Measurements from ENCODE around the gene PKIG.
"Not testable (repeated sequence)": the region's sequence is repeated elsewhere in the genome, so short reads cannot be mapped to it uniquely, and the experiment has no call there.

PKIG gene

GRCh38 chr20:44581515-44581914 is 864 bp upstream of the PKIG start:
- Histone ChIP-seq H3K9me3 (ENCODE audit: control insufficient read depth, low read length) (no peaks in the 10 kb centered on the region), H3K27ac (ENCODE audit: insufficient read depth, low read length, poor library complexity, severe bottlenecking) (no peak overlapping the region), H3K4me3 (ENCODE audit: insufficient read depth, low read depth, low read length, poor library complexity, severe bottlenecking) (no peak overlapping the region), H3K4me1 (ENCODE audit: control insufficient read depth, insufficient read depth, low read length, poor library complexity, severe bottlenecking) (no peaks in the 10 kb centered on the region), H3K36me3 (ENCODE audit: control insufficient read depth, insufficient read depth, low read length) (no peaks in the 10 kb centered on the region), H3K27me3 (replicated peaks; ENCODE audit: control insufficient read depth, insufficient read depth, low read length, poor library complexity, severe bottlenecking) (no peaks in the 10 kb centered on the region)
- DNase-seq = no peak

- Histone ChIP-seq H3K9me3 (ENCODE audit: control insufficient read depth, low read length) (no peaks in the 10 kb centered on the region), H3K4me3 (ENCODE audit: insufficient read depth, low read depth, low read length, poor library complexity, severe bottlenecking) (no peak overlapping the region), H3K4me1 (ENCODE audit: control insufficient read depth, insufficient read depth, low read length, poor library complexity, severe bottlenecking) (no peaks in the 10 kb centered on the region), H3K27me3 (replicated peaks; ENCODE audit: control insufficient read depth, insufficient read depth, low read length, poor library complexity, severe bottlenecking) (no peaks in the 10 kb centered on the region), H3K36me3 (ENCODE audit: control insufficient read depth, insufficient read depth, low read length) (no peaks in the 10 kb centered on the region), H3K27ac (ENCODE audit: insufficient read depth, low read length, poor library complexity, severe bottlenecking) (no peak overlapping the region)
- DNase-seq = no peak
Observed at GRCh38 chr20:44583157-44583556, 778 bp downstream of the PKIG start.

GRCh38 chr20:44584162-44584561 is 1.8 kb downstream of the PKIG start:
- no peaks in the 10 kb centered on the region for H3K27me3 ChIP-seq (replicated peaks; ENCODE audit: control insufficient read depth, insufficient read depth, low read length, poor library complexity, severe bottlenecking)
- no peak for DNase-seq
- no peaks in the 10 kb centered on the region for H3K4me1 ChIP-seq (ENCODE audit: control insufficient read depth, insufficient read depth, low read length, poor library complexity, severe bottlenecking)
- no peak overlapping the region for H3K4me3 ChIP-seq (ENCODE audit: insufficient read depth, low read depth, low read length, poor library complexity, severe bottlenecking)
- H3K27ac ChIP-seq (ENCODE audit: insufficient read depth, low read length, poor library complexity, severe bottlenecking) = no peak overlapping the region
- H3K9me3 ChIP-seq (ENCODE audit: control insufficient read depth, low read length) = no peaks in the 10 kb centered on the region
- no peaks in the 10 kb centered on the region for H3K36me3 ChIP-seq (ENCODE audit: control insufficient read depth, insufficient read depth, low read length)

GRCh38 chr20:44585057-44585963 is 2.9 kb downstream of the PKIG start:
- no peak for DNase-seq
- H3K27ac ChIP-seq (ENCODE audit: insufficient read depth, low read length, poor library complexity, severe bottlenecking) = no peak overlapping the region
- H3K36me3 ChIP-seq (ENCODE audit: control insufficient read depth, insufficient read depth, low read length) = no peaks in the 10 kb centered on the region
- no peaks in the 10 kb centered on the region for H3K9me3 ChIP-seq (ENCODE audit: control insufficient read depth, low read length)
- H3K27me3 ChIP-seq (replicated peaks; ENCODE audit: control insufficient read depth, insufficient read depth, low read length, poor library complexity, severe bottlenecking) = no peaks in the 10 kb centered on the region
- no peak overlapping the region for H3K4me3 ChIP-seq (ENCODE audit: insufficient read depth, low read depth, low read length, poor library complexity, severe bottlenecking)
- H3K4me1 ChIP-seq (ENCODE audit: control insufficient read depth, insufficient read depth, low read length, poor library complexity, severe bottlenecking) = no peaks in the 10 kb centered on the region

GRCh38 chr20:44586289-44586911 is 4.0 kb downstream of the PKIG start:
- DNase-seq = no peak
- Histone ChIP-seq H3K27ac (ENCODE audit: insufficient read depth, low read length, poor library complexity, severe bottlenecking) (no peak overlapping the region), H3K4me3 (ENCODE audit: insufficient read depth, low read depth, low read length, poor library complexity, severe bottlenecking) (no peak overlapping the region), H3K27me3 (replicated peaks; ENCODE audit: control insufficient read depth, insufficient read depth, low read length, poor library complexity, severe bottlenecking) (no peaks in the 10 kb centered on the region), H3K9me3 (ENCODE audit: control insufficient read depth, low read length) (no peaks in the 10 kb centered on the region), H3K4me1 (ENCODE audit: control insufficient read depth, insufficient read depth, low read length, poor library complexity, severe bottlenecking) (no peaks in the 10 kb centered on the region), H3K36me3 (ENCODE audit: control insufficient read depth, insufficient read depth, low read length) (no peaks in the 10 kb centered on the region)

GRCh38 chr20:44587035-44587980 is 4.9 kb downstream of the PKIG start:
- no peak for DNase-seq
- no peaks in the 10 kb centered on the region for H3K4me1 ChIP-seq (ENCODE audit: control insufficient read depth, insufficient read depth, low read length, poor library complexity, severe bottlenecking)

GRCh38 chr20:44588321-44588720 is 5.9 kb downstream of the PKIG start:
- not testable (repeated sequence) for DNase-seq; H3K4me1 ChIP-seq (ENCODE audit: control insufficient read depth, insufficient read depth, low read length, poor library complexity, severe bottlenecking); H3K27me3 ChIP-seq (replicated peaks; ENCODE audit: control insufficient read depth, insufficient read depth, low read length, poor library complexity, severe bottlenecking); H3K27ac ChIP-seq (ENCODE audit: insufficient read depth, low read length, poor library complexity, severe bottlenecking); H3K4me3 ChIP-seq (ENCODE audit: insufficient read depth, low read depth, low read length, poor library complexity, severe bottlenecking); H3K36me3 ChIP-seq (ENCODE audit: control insufficient read depth, insufficient read depth, low read length); H3K9me3 ChIP-seq (ENCODE audit: control insufficient read depth, low read length)

More at GRCh38 chr20:44587035-44587980, 4.9 kb downstream of the PKIG start:
- Histone ChIP-seq H3K9me3 (ENCODE audit: control insufficient read depth, low read length) (no peaks in the 10 kb centered on the region), H3K36me3 (ENCODE audit: control insufficient read depth, insufficient read depth, low read length) (no peaks in the 10 kb centered on the region), H3K4me3 (ENCODE audit: insufficient read depth, low read depth, low read length, poor library complexity, severe bottlenecking) (no peak overlapping the region), H3K27me3 (replicated peaks; ENCODE audit: control insufficient read depth, insufficient read depth, low read length, poor library complexity, severe bottlenecking) (no peaks in the 10 kb centered on the region), H3K27ac (ENCODE audit: insufficient read depth, low read length, poor library complexity, severe bottlenecking) (no peak overlapping the region)

GRCh38 chr20:44589537-44589936 is 7.2 kb downstream of the PKIG start:
- no peaks in the 10 kb centered on the region for H3K9me3 ChIP-seq (ENCODE audit: control insufficient read depth, low read length)
- no peaks in the 10 kb centered on the region for H3K4me1 ChIP-seq (ENCODE audit: control insufficient read depth, insufficient read depth, low read length, poor library complexity, severe bottlenecking)
- H3K4me3 ChIP-seq (ENCODE audit: insufficient read depth, low read depth, low read length, poor library complexity, severe bottlenecking) = no peak overlapping the region
- DNase-seq = no peak
- H3K27me3 ChIP-seq (replicated peaks; ENCODE audit: control insufficient read depth, insufficient read depth, low read length, poor library complexity, severe bottlenecking) = no peaks in the 10 kb centered on the region
- H3K27ac ChIP-seq (ENCODE audit: insufficient read depth, low read length, poor library complexity, severe bottlenecking) = no peak overlapping the region
- H3K36me3 ChIP-seq (ENCODE audit: control insufficient read depth, insufficient read depth, low read length) = no peaks in the 10 kb centered on the region

GRCh38 chr20:44590980-44591778 is 8.8 kb downstream of the PKIG start:
- Histone ChIP-seq H3K27ac (ENCODE audit: insufficient read depth, low read length, poor library complexity, severe bottlenecking) (no peak overlapping the region), H3K27me3 (replicated peaks; ENCODE audit: control insufficient read depth, insufficient read depth, low read length, poor library complexity, severe bottlenecking) (no peaks in the 10 kb centered on the region), H3K36me3 (ENCODE audit: control insufficient read depth, insufficient read depth, low read length) (no peaks in the 10 kb centered on the region), H3K4me3 (ENCODE audit: insufficient read depth, low read depth, low read length, poor library complexity, severe bottlenecking) (no peak overlapping the region), H3K4me1 (ENCODE audit: control insufficient read depth, insufficient read depth, low read length, poor library complexity, severe bottlenecking) (no peaks in the 10 kb centered on the region), H3K9me3 (ENCODE audit: control insufficient read depth, low read length) (no peaks in the 10 kb centered on the region)
- DNase-seq = no peak
